H1 (cell line): ENCODE data around the gene POLR1D. TPM values are rescaled to one million over a fixed set of nuclear protein-coding genes. Genes with fewer than 3 reads are reported as not detected.

Experiments used
- CTCF ChIA-PET: fragments of 300-600 bp; sonication (Branson Sonifier 250); formaldehyde crosslinking; loops from one replicate; lab custom pipeline; 2021; ENCODE audit not compliant: partially characterized antibody; lab: Charles Lee
- POLR2A ChIA-PET: fragments of 300-600 bp; sonication (Branson Sonifier 250); formaldehyde crosslinking; loops from one replicate; lab custom pipeline; 2021; ENCODE audit warnings: inconsistent platforms; ENCODE audit not compliant: partially characterized antibody; lab: Charles Lee
- DNase-seq, 2 experiments: peaks; one replicate each; pipeline versions ENCODE4 v3.0.0 to v3.0.0-alpha.2; 2010 to 2022; ENCODE audit warnings: low spot score in 2 of 2, low read depth in 1 of 2, mixed read lengths in 1 of 2
- FAIRE-seq: peaks from 2 replicates; lab custom pipeline; 2011; peaks lifted over from hg19 to GRCh38; lab: Jason Lieb, UNC
- H2AFZ ChIP-seq: 2 replicates; pipeline ENCODE4 v1.8.1; 2012; ENCODE audit warnings: low read length, inconsistent platforms
- H2AK5ac ChIP-seq: 2 replicates; pipeline ENCODE4 v1.6.1; 2013; ENCODE audit warnings: low read depth, low read length
- H2BK120ac ChIP-seq: replicated peaks from 2 replicates; pipeline ENCODE3; 2013; ENCODE audit warnings: low read depth, low read length, inconsistent platforms
- H2BK12ac ChIP-seq: 2 replicates; pipeline ENCODE4 v1.6.1; 2013; ENCODE audit warnings: low read depth, low read length
- H2BK15ac ChIP-seq: 2 replicates; pipeline ENCODE4 v1.6.1; 2013; ENCODE audit warnings: low read length
- H2BK20ac ChIP-seq: 2 replicates; pipeline ENCODE4 v1.6.1; 2013; ENCODE audit warnings: low read length
- H2BK5ac ChIP-seq: 2 replicates; pipeline ENCODE4 v1.6.1; 2013; ENCODE audit warnings: low read depth, low read length
- H3K14ac ChIP-seq: 2 replicates; pipeline ENCODE4 v1.6.1; 2013; ENCODE audit warnings: inconsistent platforms; ENCODE audit not compliant: insufficient read length
- H3K18ac ChIP-seq: 2 replicates; pipeline ENCODE4 v1.6.1; 2013; ENCODE audit warnings: low read length; ENCODE audit errors: extremely low read depth
- H3K23ac ChIP-seq: 2 replicates; pipeline ENCODE4 v1.6.1; 2013; ENCODE audit warnings: inconsistent platforms; ENCODE audit not compliant: insufficient read length
- H3K23me2 ChIP-seq: 2 replicates; pipeline ENCODE4 v1.6.1; 2013; ENCODE audit warnings: low read depth, low read length
- H3K27ac ChIP-seq: 2 replicates; pipeline ENCODE4 v1.6.1; 2011; ENCODE audit warnings: low read depth, low read length, inconsistent platforms
- H3K27me3 ChIP-seq, 4 experiments: replicated peaks in 1 of 4; 1 replicate in 1 of 4; 2 replicates in 3 of 4; pipeline versions ENCODE4 v1.6.1 to v1.8.1; 2011 to 2013; ENCODE audit warnings: low read length in 3 of 4, mild to moderate bottlenecking in 3 of 4, inconsistent platforms in 2 of 4, mixed read lengths in 2 of 4, moderate library complexity in 1 of 4; ENCODE audit not compliant: control insufficient read depth in 3 of 4, insufficient read depth in 3 of 4; ENCODE audit errors: extremely low read depth in 1 of 4
- H3K36me3 ChIP-seq, 4 experiments: 2 replicates each; pipeline versions ENCODE4 v1.6.1 to v1.8.1; 2011 to 2013; ENCODE audit warnings: mild to moderate bottlenecking in 4 of 4, low read length in 3 of 4, moderate library complexity in 2 of 4, control low read depth in 1 of 4, inconsistent platforms in 1 of 4; ENCODE audit not compliant: insufficient read depth in 4 of 4, control insufficient read depth in 2 of 4
- H3K4ac ChIP-seq: replicated peaks from 2 replicates; pipeline ENCODE3; 2013; ENCODE audit warnings: low read length, low read depth, mixed read lengths, inconsistent platforms; ENCODE audit not compliant: insufficient read length
- H3K4me1 ChIP-seq, 4 experiments: replicated peaks in 1 of 4; 1 replicate in 1 of 4; 2 replicates in 3 of 4; pipeline versions ENCODE4 v1.6.1 to v1.8.1; 2011 to 2013; ENCODE audit warnings: low read length in 3 of 4, inconsistent platforms in 2 of 4, mixed read lengths in 1 of 4; ENCODE audit not compliant: insufficient read depth in 4 of 4, control insufficient read depth in 3 of 4
- H3K4me2 ChIP-seq, 2 experiments: 2 replicates each; pipeline versions ENCODE4 v1.6.1 to v1.8.1; 2011 to 2013; ENCODE audit warnings: low read depth in 2 of 2, low read length in 2 of 2, control low read depth in 1 of 2, inconsistent platforms in 1 of 2, mild to moderate bottlenecking in 1 of 2; ENCODE audit not compliant: insufficient read depth in 1 of 2
- H3K4me3 ChIP-seq, 4 experiments: fragments of 200-600, 300-600 bp in 1 of 4; sonication (generic), shearing (Covaris generic), sonication (Bioruptor Twin) in 1 of 4; 2 replicates each; pipeline versions ENCODE4 v1.5.1 to v1.8.1; 2011 to 2016; ENCODE audit warnings: low read length in 4 of 4, low read depth in 3 of 4, control low read depth in 2 of 4, inconsistent platforms in 2 of 4, mild to moderate bottlenecking in 2 of 4, mixed read lengths in 1 of 4, moderate library complexity in 1 of 4; ENCODE audit not compliant: insufficient read depth in 2 of 4; ENCODE audit errors: extremely low read depth in 1 of 4
- H3K56ac ChIP-seq: replicated peaks from 2 replicates; pipeline ENCODE3; 2013; ENCODE audit warnings: low read depth, mild to moderate bottlenecking, mixed read lengths, low read length, inconsistent platforms; ENCODE audit not compliant: insufficient read length
- H3K79me1 ChIP-seq: 2 replicates; pipeline ENCODE4 v1.6.1; 2013; ENCODE audit warnings: low read depth, low read length, control low read depth
- H3K79me2 ChIP-seq, 2 experiments: 2 replicates each; pipeline versions ENCODE4 v1.6.1 to v1.8.1; 2012 to 2013; ENCODE audit warnings: low read length in 2 of 2, mild to moderate bottlenecking in 2 of 2, inconsistent platforms in 1 of 2; ENCODE audit not compliant: insufficient read depth in 2 of 2, control insufficient read depth in 1 of 2
- H3K9ac ChIP-seq, 4 experiments: replicated peaks in 1 of 4; 1 replicate in 1 of 4; 2 replicates in 3 of 4; pipeline versions ENCODE4 v1.6.1 to v1.8.1; 2011 to 2013; ENCODE audit warnings: low read depth in 3 of 4, low read length in 3 of 4, control low read depth in 2 of 4, mild to moderate bottlenecking in 2 of 4, moderate library complexity in 2 of 4, inconsistent platforms in 1 of 4; ENCODE audit errors: extremely low read depth in 1 of 4
- H3K9me3 ChIP-seq, 2 experiments: 2 replicates each; pipeline versions ENCODE4 v1.6.1 to v1.8.1; 2012 to 2013; ENCODE audit warnings: mild to moderate bottlenecking in 2 of 2, moderate library complexity in 2 of 2, control low read depth in 1 of 2, inconsistent platforms in 1 of 2, low read depth in 1 of 2, low read length in 1 of 2, mixed read lengths in 1 of 2; ENCODE audit not compliant: insufficient read depth in 2 of 2
- H4K20me1 ChIP-seq, 2 experiments: replicated peaks in 1 of 2; 2 replicates each; pipeline versions ENCODE3 to v1.8.1; 2011 to 2013; ENCODE audit warnings: inconsistent platforms in 2 of 2, low read length in 2 of 2, mild to moderate bottlenecking in 1 of 2; ENCODE audit not compliant: insufficient read depth in 2 of 2, control insufficient read depth in 1 of 2
- H4K5ac ChIP-seq: 2 replicates; pipeline ENCODE4 v1.6.1; 2013; ENCODE audit warnings: low read length, low read depth, mixed read lengths, inconsistent platforms; ENCODE audit not compliant: insufficient read length
- H4K8ac ChIP-seq: 2 replicates; pipeline ENCODE4 v1.8.0; 2013; ENCODE audit warnings: mild to moderate bottlenecking, moderate library complexity, low read length, inconsistent platforms; ENCODE audit not compliant: insufficient read depth; ENCODE audit errors: extremely low read depth
- H4K91ac ChIP-seq: replicated peaks from 2 replicates; pipeline ENCODE3; 2013; ENCODE audit warnings: low read length, mixed read lengths, inconsistent platforms; ENCODE audit not compliant: insufficient read length
- ASH2L ChIP-seq: fragments of 200-600, 300-600 bp; sonication (generic); IDR thresholded peaks from one replicate; pipeline ENCODE4 v1.7.1; 2017; ENCODE audit warnings: low read length
- CBX8 ChIP-seq: fragments of 300-800, 300-1000 bp; sonication (generic); IDR thresholded peaks from 2 replicates; pipeline ENCODE4 v1.7.1; 2016; ENCODE audit warnings: low read depth, low read length, borderline replicate concordance
- CREB1 ChIP-seq: IDR thresholded peaks from 2 replicates; pipeline ENCODE4 v1.6.1; 2012; ENCODE audit warnings: inconsistent platforms
- EGR1 ChIP-seq: IDR thresholded peaks from 2 replicates; pipeline ENCODE4 v1.6.1; 2011; ENCODE audit warnings: low read depth, low read length, borderline replicate concordance
- HDAC6 ChIP-seq: IDR thresholded peaks from one replicate; pipeline ENCODE4 v1.7.1; 2012; ENCODE audit warnings: low read depth, mild to moderate bottlenecking, inconsistent platforms, low read length, moderate library complexity
- MAFK ChIP-seq: IDR thresholded peaks from 2 replicates; pipeline ENCODE4 v1.6.1; 2012; ENCODE audit warnings: low read depth, mild to moderate bottlenecking, improper control_type of control experiment, low read length
- NRF1 ChIP-seq: IDR thresholded peaks from 2 replicates; pipeline ENCODE4 v1.6.1; 2011; ENCODE audit warnings: mild to moderate bottlenecking, low read depth, low read length, improper control_type of control experiment
- POLR2A ChIP-seq, 2 experiments: IDR thresholded peaks; 1 replicate in 1 of 2; 2 replicates in 1 of 2; pipeline ENCODE4 v1.6.1; 2011; ENCODE audit warnings: low read depth in 2 of 2, low read length in 2 of 2, mild to moderate bottlenecking in 2 of 2; ENCODE audit errors: control extremely low read depth in 1 of 2
- RXRA ChIP-seq: IDR thresholded peaks from 2 replicates; pipeline ENCODE4 v1.6.1; 2011; ENCODE audit warnings: low read depth, mild to moderate bottlenecking, low read length, moderate library complexity; ENCODE audit not compliant: insufficient read depth
- SAP30 ChIP-seq: fragments of 300-600 bp; sonication (generic); IDR thresholded peaks from 2 replicates; pipeline ENCODE4 v1.7.1; 2012; ENCODE audit warnings: low read length, moderate library complexity, mild to moderate bottlenecking, inconsistent platforms; ENCODE audit not compliant: insufficient read depth, insufficient replicate concordance
- SP1 ChIP-seq: IDR thresholded peaks from 2 replicates; pipeline ENCODE4 v1.6.1; 2011; ENCODE audit warnings: low read depth, low read length
- TAF1 ChIP-seq: IDR thresholded peaks from 2 replicates; pipeline ENCODE4 v1.6.1; 2011; ENCODE audit warnings: mild to moderate bottlenecking, low read depth, low read length
- TAF7 ChIP-seq: optimal IDR thresholded peaks from 2 replicates; pipeline ENCODE3; 2011; ENCODE audit warnings: low read depth, mild to moderate bottlenecking, inconsistent platforms, low read length, moderate library complexity, borderline replicate concordance
- YY1 ChIP-seq: IDR thresholded peaks from 2 replicates; pipeline ENCODE4 v1.6.1; 2011; ENCODE audit warnings: low read depth, mild to moderate bottlenecking, low read length
- polyA plus RNA-seq, 7 experiments: library from polyadenylated mRNA; depleted of rRNA in 3 of 7; stranded (reverse) in 5 of 7; unstranded in 2 of 7; fragments of >200 nt in 5 of 7; fragments of 200-250 nt in 2 of 7; gene quantifications; 1 replicate in 5 of 7; 2 replicates in 1 of 7; 4 replicates in 1 of 7; pipeline versions ENCODE4 v1.2.1 to v1.2.3, GENCODE V29; 2011 to 2013; ENCODE audit warnings: missing spikeins in 2 of 7, mixed read lengths in 2 of 7
- total RNA-seq: library from RNA; stranded (reverse); fragmentation: NEBNext Ultra II Directional; extraction: Animal tissue kit (Norgen Biotek cat#: 25700); gene quantifications from 2 replicates; pipeline ENCODE4 v1.2.1, GENCODE V29; 2021

POLR1D gene
- total and polyA plus RNA-seq, 2 of the 8 experiments (the other 6 are each of a cell fraction or from before 2014, with no cell fraction given): 226 to 232 TPM

DNA sequence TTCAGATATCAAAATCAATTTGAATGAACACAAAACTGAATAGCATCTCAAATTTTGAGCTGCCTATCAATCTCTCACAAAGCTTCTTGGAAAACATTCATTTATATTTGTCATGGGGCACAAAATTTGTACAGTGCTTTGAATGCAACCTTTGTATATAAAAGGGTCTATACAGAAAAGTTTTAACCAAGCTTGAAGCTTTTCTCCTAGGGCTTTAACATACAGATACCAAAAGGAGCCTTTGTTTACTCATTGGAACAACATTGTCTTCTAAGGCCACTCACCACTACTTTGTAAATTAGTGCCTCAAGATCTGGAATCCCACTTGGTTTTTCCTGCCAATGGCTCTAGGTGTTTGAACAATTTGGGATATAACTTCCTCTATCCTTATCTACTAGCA lies 22.6 kb upstream of the POLR1D start:
- no peak overlapping the region for H2AK5ac ChIP-seq
- H3K23me2 ChIP-seq: no peaks in the 10 kb centered on the region
- peaks cover 0 to 3% (median under 1%) of the 10 kb centered on the region in 4 experiments; a peak in 3 of 7 replicates for H3K4me1 ChIP-seq
- H3K9me3 ChIP-seq: no peaks in the 10 kb centered on the region
- H3K4ac ChIP-seq: no peak overlapping the region
- no peak overlapping the region for H3K4me2 ChIP-seq
- no peak overlapping the region for H2BK120ac ChIP-seq
- H4K5ac ChIP-seq: no peak overlapping the region
- H3K79me1 ChIP-seq: 0 out of 2 replicates have a peak, but pooled peaks cover 3% of the 10 kb centered on the region
- H3K4me3 ChIP-seq: no peak overlapping the region
- no peak overlapping the region for H4K91ac ChIP-seq
- peaks cover 0 to 11% of the 10 kb centered on the region in 2 experiments for H4K20me1 ChIP-seq
- H3K27me3 ChIP-seq: no peaks in the 10 kb centered on the region
- no peak overlapping the region for H2BK20ac ChIP-seq
- no peak overlapping the region for H3K23ac ChIP-seq
- H2BK5ac ChIP-seq: no peak overlapping the region
- peaks cover 0 to 72% of the 10 kb centered on the region in 2 experiments; a peak in 3 of 4 replicates for H3K79me2 ChIP-seq
- H3K36me3 ChIP-seq: no peaks in the 10 kb centered on the region
- no peak overlapping the region for H4K8ac ChIP-seq
- no peak overlapping the region for H3K56ac ChIP-seq
- ChIA-PET CTCF (no interaction called here), POLR2A (no interaction called here)
- no peak overlapping the region for H3K18ac ChIP-seq
- no peak for FAIRE-seq
- no peak overlapping the region for H2AFZ ChIP-seq
- H3K9ac ChIP-seq: no peak overlapping the region
- H2BK12ac ChIP-seq: no peak overlapping the region
- no peak overlapping the region for H3K27ac ChIP-seq
- H3K14ac ChIP-seq: no peak overlapping the region
- no peak for DNase-seq
- no peak overlapping the region for H2BK15ac ChIP-seq
- TF ChIP-seq EGR1: no peak
- no peak for TF ChIP-seq YY1
- no peak for TF ChIP-seq CREB1
- no peak for TF ChIP-seq MAFK
- TF ChIP-seq POLR2A (IDR thresholded peaks at IDR 0.05; ENCODE audit: control extremely low read depth in 1 of 2, low read depth in 2 of 2, low read length in 2 of 2): no peak
- no peak for TF ChIP-seq SP1
- TF ChIP-seq ASH2L: no peak
- no peak for TF ChIP-seq SAP30
- TF ChIP-seq TAF7: no peak
- no peak for TF ChIP-seq RXRA
- no peak for TF ChIP-seq NRF1
- TF ChIP-seq TAF1: no peak
- no peak for TF ChIP-seq CBX8
- TF ChIP-seq HDAC6: no peak
